ENCODE measurements around the gene PDZK1. TPM values are rescaled to one million over a fixed set of nuclear protein-coding genes. Genes with fewer than 3 reads are reported as not detected.
"Not testable (repeated sequence)": the region's sequence is repeated elsewhere in the genome, so short reads cannot be mapped to it uniquely, and the experiment has no call there.

The PDZK1 gene
- total RNA-seq, 8 experiments from 2014 or later: 0.46 to 1.8 (median 1.2) TPM

DNA sequence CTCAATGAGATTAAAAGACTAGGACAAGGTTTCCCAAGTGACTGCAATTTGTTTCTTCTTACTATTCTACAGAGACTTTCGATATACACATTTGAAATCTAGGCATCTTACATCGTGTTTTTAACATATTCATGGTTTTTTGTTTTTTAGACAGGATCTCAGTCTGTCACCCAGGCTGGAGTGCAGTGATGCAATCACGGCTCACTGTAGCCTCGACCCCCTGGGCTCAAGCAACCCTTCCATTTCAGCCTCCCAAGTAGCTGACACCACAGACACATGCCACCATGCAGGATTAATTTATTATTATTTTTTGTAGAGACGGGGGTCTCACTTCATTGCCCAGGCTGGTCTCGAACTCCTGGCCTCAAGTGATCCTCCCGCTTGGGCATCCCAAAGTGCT lies 1.5 kb downstream of the PDZK1 start:
- in situ Hi-C loops (cut with MboI; ENCODE audit: low pct_unique_long_range_greater_than_20kb in 2 of 9, low sequenced_read_pairs in 9 of 9, unreplicated experiment in 9 of 9): no loop called here
- no peak overlapping the region for H3K4me3 ChIP-seq
- 62 to 100% (median 79%) methylated on average over 1 to 7 of the region's 7 CpGs for WGBS, 10 experiments

DNA sequence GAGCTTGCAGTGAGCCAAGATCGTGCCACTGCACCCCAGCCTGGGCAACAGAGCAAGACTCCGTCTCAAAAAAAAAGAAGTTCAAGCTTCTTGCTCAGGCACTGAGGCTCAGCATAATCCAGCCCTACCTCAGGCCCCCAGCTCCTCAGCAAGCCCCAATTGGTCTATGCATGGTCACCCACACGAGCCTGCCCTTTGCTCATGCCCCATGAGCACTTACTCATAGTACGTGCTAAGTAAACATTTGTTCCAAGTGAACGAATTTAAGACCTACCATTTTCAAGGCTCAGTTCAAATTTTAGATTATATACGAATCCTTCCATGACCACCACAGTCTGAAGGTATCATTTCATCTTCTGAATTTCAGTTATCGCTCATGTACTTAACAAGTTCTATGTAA lies 4.3 kb downstream of the PDZK1 start:
- Histone ChIP-seq H3K27ac (no peak overlapping the region), H3K4me3 (no peak overlapping the region), H3K4me1 (replicated peaks in 1 of 2) (no peaks in the 10 kb centered on the region)
- no peak for ATAC-seq (replicated peaks in 6 of 8)
- 69 to 100% (median 79%) methylated on average over 1 to 7 of the region's 7 CpGs; no CpG with 5 or more reads in 2 of the 10 experiments for WGBS, 10 experiments
- in situ Hi-C loops (cut with MboI; ENCODE audit: low pct_unique_long_range_greater_than_20kb in 2 of 9, low sequenced_read_pairs in 9 of 9, unreplicated experiment in 9 of 9): no loop called here

More for the DNA sequence above, 1.5 kb downstream of the PDZK1 start:
- no peak for ATAC-seq (replicated peaks in 6 of 8)
- H3K4me1 ChIP-seq (replicated peaks in 1 of 2): no peaks in the 10 kb centered on the region
- H3K27ac ChIP-seq: no peak overlapping the region

DNA sequence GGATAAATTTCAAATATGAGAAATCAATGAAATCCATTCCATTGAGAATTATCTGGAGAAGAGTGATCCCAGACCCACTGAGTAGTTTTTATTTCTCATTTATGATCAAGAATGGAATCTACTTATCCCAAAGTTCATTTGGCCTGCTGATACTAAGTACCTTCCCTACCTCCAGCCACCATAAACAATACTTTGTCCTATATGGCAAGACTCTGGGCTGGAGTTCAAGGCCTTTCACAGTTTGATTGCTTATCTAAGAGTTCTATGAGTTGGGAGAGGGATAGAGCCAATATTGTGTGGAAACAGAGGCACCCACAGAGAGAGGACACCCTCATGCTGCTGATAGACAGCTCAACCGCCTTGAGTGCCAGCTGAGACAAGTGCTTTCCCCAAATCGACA lies 5.1 kb downstream of the PDZK1 start:
- whole genome bisulfite sequencing, 10 experiments: 58 to 100% (median 67%) methylated on average over 1 to 2 of the region's 2 CpGs; no CpG with 5 or more reads in 2 of the 10 experiments
- no peak for ATAC-seq (replicated peaks in 6 of 8)
- no peak overlapping the region for H3K27ac ChIP-seq
- H3K4me3 ChIP-seq: no peak overlapping the region
- no peaks in the 10 kb centered on the region for H3K4me1 ChIP-seq (replicated peaks in 1 of 2)
- in situ Hi-C loops (cut with MboI; ENCODE audit: low pct_unique_long_range_greater_than_20kb in 2 of 9, low sequenced_read_pairs in 9 of 9, unreplicated experiment in 9 of 9): no loop called here

DNA sequence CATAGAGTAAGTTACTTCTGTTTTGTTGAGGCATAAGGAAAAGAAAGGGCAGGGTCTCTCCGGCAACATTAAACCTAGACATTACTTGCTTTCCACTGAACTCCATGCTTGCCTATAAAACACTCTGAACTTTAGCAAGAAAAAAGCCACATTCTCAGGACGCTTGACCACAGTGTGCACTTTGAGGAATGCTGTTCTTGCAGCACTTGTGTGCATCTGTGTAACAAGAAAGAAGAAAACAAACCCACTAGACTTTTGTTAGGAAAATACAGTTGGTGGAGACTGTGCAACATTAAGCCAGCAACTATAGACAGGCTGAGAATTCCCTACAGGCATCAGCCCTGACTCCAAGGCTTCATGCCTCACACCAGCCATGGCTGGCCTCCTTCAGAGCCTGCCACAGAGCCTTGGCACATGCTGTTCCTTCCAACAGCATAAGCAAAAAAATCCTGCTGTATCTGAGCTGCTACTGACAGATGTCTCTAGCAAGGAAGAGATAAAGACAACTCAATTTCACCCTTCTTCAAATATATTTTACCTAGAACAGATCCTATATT lies 5.8 kb downstream of the PDZK1 start:
- Histone ChIP-seq H3K4me1 (replicated peaks in 1 of 2) (no peaks in the 10 kb centered on the region), H3K4me3 (no peak overlapping the region), H3K27ac (no peak overlapping the region)
- in situ Hi-C loops (cut with MboI; ENCODE audit: low pct_unique_long_range_greater_than_20kb in 2 of 9, low sequenced_read_pairs in 9 of 9, unreplicated experiment in 9 of 9): no loop called here
- no peak for ATAC-seq (replicated peaks in 6 of 8)
- WGBS, 10 experiments: 43 to 100% (median 74%) methylated on average over 1 to 2 of the region's 2 CpGs; no CpG with 5 or more reads in 2 of the 10 experiments

DNA sequence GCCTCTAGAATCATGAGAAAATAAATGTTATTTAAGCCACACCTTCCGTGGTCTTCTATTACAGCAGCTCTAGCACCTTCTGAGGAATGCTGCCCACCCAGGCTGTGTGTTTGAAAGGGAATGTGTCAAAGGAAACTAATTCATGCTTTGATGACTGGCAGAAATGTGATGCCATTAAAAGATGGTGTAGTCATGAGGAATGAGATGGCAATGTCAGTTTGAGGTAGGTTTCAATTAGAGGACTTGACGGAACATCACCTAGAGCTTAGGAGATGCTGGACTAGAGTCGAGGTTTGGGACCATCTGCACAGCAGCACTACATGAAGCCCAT lies 10.6 kb downstream of the PDZK1 start:
- in situ Hi-C loops (cut with MboI; ENCODE audit: low pct_unique_long_range_greater_than_20kb in 2 of 9, low sequenced_read_pairs in 9 of 9, unreplicated experiment in 9 of 9): no loop called here
- no peak overlapping the region for H3K4me3 ChIP-seq
- no peak for ATAC-seq (replicated peaks in 6 of 8)
- H3K27ac ChIP-seq: no peak overlapping the region
- H3K4me1 ChIP-seq (replicated peaks in 1 of 2): no peaks in the 10 kb centered on the region
- 60 to 100% (median 90%) methylated on average over 1 to 3 of the region's 3 CpGs; no CpG with 5 or more reads in 5 of the 10 experiments for WGBS, 10 experiments

DNA sequence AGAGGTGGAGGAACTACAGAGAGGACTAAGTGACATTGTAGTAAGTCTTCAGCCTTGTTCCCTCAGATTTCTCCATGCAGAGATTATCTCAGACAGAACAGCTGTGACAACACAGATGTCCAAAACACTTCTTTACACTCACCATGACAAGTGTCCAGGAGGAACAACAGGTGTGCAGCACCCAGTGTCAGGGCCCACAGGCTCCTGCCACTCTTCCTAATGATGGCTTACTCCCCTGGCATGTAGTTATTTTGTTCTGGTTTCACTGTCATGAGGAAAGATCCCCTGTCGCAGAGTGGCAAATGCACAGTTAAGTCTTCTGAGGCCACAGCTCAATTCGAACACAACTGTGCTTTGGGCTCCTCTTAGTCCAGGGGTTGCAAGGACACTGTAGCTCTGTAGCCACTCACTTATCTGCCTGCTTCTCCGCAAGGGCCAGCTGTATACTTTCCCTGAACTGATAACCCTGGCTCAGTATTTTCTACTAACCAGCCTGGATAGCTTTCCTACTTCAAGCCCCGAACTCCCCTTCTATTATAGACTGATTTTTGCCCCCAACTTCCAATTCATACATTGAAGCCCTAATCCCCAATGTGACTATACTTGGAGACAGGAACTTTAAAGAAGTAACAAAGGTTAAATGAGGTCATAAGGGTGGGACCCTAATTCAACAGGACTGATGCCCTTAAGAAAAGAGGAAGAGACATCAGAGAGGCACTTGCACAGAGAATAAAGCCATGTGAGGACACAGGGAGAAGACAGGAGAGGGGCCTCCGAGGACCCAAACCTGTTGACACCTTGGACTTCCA lies 11.1 kb downstream of the PDZK1 start:
- Histone ChIP-seq H3K4me3 (no peak overlapping the region), H3K4me1 (replicated peaks in 1 of 2) (no peaks in the 10 kb centered on the region), H3K27ac (no peak overlapping the region)
- ATAC-seq (replicated peaks in 6 of 8): no peak
- in situ Hi-C loops (cut with MboI; ENCODE audit: low pct_unique_long_range_greater_than_20kb in 2 of 9, low sequenced_read_pairs in 9 of 9, unreplicated experiment in 9 of 9): no loop called here
- 46 to 93% (median 72%) methylated on average over 2 to 5 of the region's 5 CpGs; no CpG with 5 or more reads in 3 of the 10 experiments for WGBS, 10 experiments

DNA sequence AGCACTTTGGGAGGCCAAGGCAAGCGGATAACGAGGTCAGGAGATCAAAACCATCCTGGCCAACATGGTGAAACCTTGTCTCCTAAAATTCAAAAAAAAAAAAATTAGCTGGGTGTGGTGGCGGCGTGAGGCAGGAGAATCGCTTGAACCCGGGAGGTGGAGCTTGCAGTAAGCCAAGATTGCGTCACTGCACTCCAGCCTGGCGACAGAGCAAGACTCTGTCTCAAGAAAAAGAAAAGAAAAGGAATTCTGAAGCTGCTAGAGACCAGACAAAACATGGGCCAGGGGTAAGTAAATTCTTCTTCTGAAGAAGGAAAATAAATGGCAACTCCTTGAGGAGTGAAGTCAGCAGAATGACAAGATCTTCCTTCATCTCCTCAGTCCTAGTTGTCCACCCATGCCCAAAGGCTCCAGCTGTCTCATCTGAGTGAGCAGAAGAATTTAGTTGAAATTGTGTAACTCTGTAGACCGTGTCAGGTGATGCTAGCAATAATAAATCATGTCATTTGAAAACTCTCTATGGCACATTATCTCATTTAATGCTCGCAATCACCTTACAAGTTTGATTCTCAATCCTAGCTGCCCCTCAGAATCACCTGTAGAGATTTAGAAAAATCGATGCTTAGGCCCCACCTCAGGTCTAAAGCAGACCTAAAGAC lies 14.3 kb downstream of the PDZK1 start:
- no peaks in the 10 kb centered on the region for H3K4me1 ChIP-seq (replicated peaks in 1 of 2)
- in situ Hi-C loops (cut with MboI; ENCODE audit: low pct_unique_long_range_greater_than_20kb in 2 of 9, low sequenced_read_pairs in 9 of 9, unreplicated experiment in 9 of 9): no loop called here
- H3K27ac ChIP-seq: no peak overlapping the region
- ATAC-seq (replicated peaks in 6 of 8): no peak
- H3K4me3 ChIP-seq: no peak overlapping the region
- WGBS, 10 experiments: 53 to 100% (median 92%) methylated on average over 5 to 11 of the region's 11 CpGs

DNA sequence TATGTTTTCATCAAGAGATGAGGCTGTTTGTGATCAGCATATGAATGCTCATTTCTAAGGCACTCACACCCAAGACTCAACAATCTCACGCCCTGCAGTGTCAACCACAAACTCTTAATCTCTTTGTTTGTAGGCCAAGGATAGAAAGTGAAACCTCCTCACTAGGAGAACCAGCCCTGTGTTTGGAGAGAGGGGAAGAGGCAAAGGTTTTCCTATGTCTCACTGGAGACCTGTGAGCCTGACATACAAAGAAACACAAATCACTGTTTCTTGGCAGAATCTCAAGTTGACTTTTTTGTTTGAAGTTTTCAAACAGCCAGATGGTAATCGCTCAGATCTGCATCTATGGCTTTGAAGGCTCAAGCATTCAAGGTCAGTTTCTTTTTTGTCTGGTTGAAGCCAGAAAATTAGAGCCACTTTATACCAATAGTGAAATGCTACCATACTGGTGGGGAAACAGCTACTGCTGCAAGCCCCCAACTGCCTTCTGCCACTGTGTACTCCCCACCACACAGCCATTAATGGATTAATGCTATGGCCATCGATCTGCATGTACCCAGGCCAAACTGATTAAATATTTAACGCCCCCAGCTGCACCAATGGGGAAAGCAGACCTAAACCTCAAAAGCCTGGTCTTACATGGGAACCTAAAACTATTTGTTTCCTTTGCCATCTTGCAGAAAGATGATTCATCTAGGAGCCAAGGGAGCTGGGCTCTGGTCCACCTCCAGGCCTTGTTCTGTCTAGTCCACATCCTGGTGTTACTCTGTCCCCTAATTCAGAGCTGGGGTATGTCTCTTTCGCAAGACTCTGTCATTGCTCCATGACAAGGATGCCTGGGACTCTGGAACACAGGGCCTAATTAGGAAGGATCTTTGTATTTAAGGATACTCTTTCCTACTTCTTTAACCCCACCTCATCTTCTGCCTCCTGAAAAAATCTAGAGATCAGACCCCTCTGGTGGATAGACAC lies 16.3 kb downstream of the PDZK1 start:
- in situ Hi-C loops (cut with MboI; ENCODE audit: low pct_unique_long_range_greater_than_20kb in 2 of 9, low sequenced_read_pairs in 9 of 9, unreplicated experiment in 9 of 9): no loop called here
- H3K4me1 ChIP-seq (replicated peaks in 1 of 2): no peaks in the 10 kb centered on the region
- H3K4me3 ChIP-seq: no peak overlapping the region
- ATAC-seq (replicated peaks in 6 of 8): peak in 6 of 8 experiments; percentile 39 to 100 (median 81)
- 0 to 100% (median 72%) methylated on average over 1 to 5 of the region's 5 CpGs; no CpG with 5 or more reads in 2 of the 10 experiments for WGBS, 10 experiments
- H3K27ac ChIP-seq: no peak overlapping the region

DNA sequence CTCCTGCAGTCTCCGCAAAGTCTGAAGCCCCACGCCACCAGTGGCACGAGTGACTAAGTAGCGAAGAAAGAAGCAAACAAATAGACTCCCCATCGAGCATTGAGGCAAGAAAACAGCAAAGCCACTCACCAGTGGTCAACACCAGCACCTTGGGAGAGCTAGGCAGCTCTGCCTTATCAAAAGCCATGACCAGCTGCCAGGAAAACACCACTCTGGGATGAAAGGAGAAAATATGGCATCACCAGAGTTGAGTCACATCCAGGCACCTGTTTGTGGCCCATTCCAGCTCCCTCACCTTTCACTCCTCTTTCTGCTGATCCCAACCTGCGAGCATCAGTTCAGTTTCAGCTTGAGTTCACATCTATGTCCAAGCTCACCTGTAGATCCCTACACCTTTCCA lies 17.2 kb downstream of the PDZK1 start:
- in situ Hi-C loops (cut with MboI; ENCODE audit: low pct_unique_long_range_greater_than_20kb in 2 of 9, low sequenced_read_pairs in 9 of 9, unreplicated experiment in 9 of 9): no loop called here
- ATAC-seq (replicated peaks in 6 of 8): no peak

DNA sequence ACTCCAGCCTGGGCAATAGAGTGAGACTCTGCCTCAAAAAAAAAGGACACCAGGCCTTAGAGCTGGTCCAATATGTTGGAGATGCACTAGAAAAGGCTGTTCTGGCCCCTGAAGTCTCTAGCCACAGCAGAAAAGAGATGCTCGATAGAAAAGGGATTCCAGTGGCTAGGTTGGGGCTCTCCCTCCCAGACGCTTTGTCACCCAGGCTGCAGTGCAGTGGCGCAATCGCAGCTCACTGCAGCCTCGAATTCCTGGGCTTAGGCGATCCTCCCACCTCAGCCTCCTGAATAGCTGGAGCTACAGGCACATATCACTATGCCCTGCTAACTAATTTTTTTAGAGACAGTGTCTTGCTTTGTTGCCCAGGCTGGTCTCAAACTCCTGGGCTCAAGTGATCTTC lies 18.2 kb downstream of the PDZK1 start:
- no peak for ATAC-seq (replicated peaks in 6 of 8)
- in situ Hi-C loops (cut with MboI; ENCODE audit: low pct_unique_long_range_greater_than_20kb in 2 of 9, low sequenced_read_pairs in 9 of 9, unreplicated experiment in 9 of 9): no loop called here
- no peak overlapping the region for H3K4me3 ChIP-seq
- no peak overlapping the region for H3K27ac ChIP-seq
- H3K4me1 ChIP-seq (replicated peaks in 1 of 2): no peaks in the 10 kb centered on the region
- 0 to 96% (median 92%) methylated on average over 1 to 5 of the region's 6 CpGs; no CpG with 5 or more reads in 4 of the 10 experiments for WGBS, 10 experiments

More for the DNA sequence above, 17.2 kb downstream of the PDZK1 start:
- H3K4me3 ChIP-seq: no peak overlapping the region
- no peak overlapping the region for H3K27ac ChIP-seq
- 80 to 98% (median 90%) methylated on average over 1 to 6 of the region's 6 CpGs; no CpG with 5 or more reads in 2 of the 10 experiments for WGBS, 10 experiments
- H3K4me1 ChIP-seq (replicated peaks in 1 of 2): no peaks in the 10 kb centered on the region

DNA sequence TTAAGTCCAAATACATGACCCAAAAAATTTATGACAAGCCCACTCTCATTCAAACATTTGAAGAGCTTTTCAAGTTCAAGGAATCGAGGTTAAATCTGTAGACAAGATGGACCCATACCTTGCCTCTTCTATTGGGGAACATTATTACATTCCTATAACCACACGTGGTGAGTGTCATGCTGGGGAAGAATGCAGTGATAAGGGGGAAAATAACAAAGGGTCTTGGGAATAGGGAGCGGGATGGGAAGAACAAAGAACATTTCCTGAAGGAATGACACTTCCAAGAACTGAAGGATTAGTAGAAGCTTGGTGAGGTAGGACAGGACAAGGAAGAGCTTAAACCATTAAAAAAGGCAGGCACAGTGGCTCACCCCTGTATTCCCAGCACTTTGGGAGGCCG lies 18.8 kb downstream of the PDZK1 start:
- Histone ChIP-seq H3K4me3 (no peak overlapping the region), H3K4me1 (replicated peaks in 1 of 2) (no peaks in the 10 kb centered on the region), H3K27ac (no peak overlapping the region)
- WGBS, 10 experiments: 46 to 100% (median 69%) methylated on average over 2 to 4 of the region's 4 CpGs
- in situ Hi-C loops (cut with MboI; ENCODE audit: low pct_unique_long_range_greater_than_20kb in 2 of 9, low sequenced_read_pairs in 9 of 9, unreplicated experiment in 9 of 9): no loop called here
- no peak for ATAC-seq (replicated peaks in 6 of 8)

DNA sequence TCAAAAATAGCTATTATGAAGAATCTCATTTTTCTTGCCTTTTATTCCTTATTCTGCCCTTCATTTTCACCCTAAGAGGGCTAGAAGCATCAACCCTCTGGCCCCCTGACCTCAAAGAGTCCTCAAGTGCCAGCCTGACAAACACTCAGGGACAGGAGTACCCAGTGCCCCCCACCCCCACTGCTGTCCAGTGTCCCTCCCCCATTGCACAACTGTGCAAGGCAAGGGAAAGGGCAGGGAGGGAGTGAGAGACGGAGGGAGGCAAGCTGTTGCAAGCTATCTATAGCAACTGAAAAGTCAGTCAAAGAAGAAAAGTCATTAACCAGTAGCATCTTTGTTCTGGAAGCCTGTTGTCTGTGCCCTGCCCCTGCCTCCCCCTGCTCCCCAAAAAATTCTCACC lies 21.1 kb downstream of the PDZK1 start:
- H3K27ac ChIP-seq; ATAC-seq (replicated peaks in 6 of 8); in situ Hi-C loops (cut with MboI; ENCODE audit: low pct_unique_long_range_greater_than_20kb in 2 of 9, low sequenced_read_pairs in 9 of 9, unreplicated experiment in 9 of 9); H3K4me1 ChIP-seq (replicated peaks in 1 of 2); H3K4me3 ChIP-seq: not testable (repeated sequence)
- no CpG with 5 or more reads among the region's 1 CpG for WGBS, 10 experiments
